Type B pancreatic cell (in vitro differentiated cells): ENCODE results near the gene METTL1. TPM values are rescaled to one million over a fixed set of nuclear protein-coding genes. Genes with fewer than 3 reads are reported as not detected.

ENCODE experiments used
- DNase-seq: peaks from one replicate; pipeline ENCODE4 v3.0.0; 2021; ENCODE audit warnings: mixed read lengths; ENCODE audit not compliant: unreplicated experiment; ENCODE audit errors: extremely low spot score
- H3K27ac Mint-ChIP-seq: 2 replicates; pipeline ENCODE4 v1.8.0; 2021; ENCODE audit warnings: mild to moderate bottlenecking, mixed read lengths
- H3K27me3 Mint-ChIP-seq: 2 replicates; pipeline ENCODE4 v1.8.0; 2021; ENCODE audit warnings: mixed read lengths
- H3K36me3 Mint-ChIP-seq: 2 replicates; pipeline ENCODE4 v1.8.0; 2021; ENCODE audit warnings: mixed read lengths
- H3K4me1 Mint-ChIP-seq: one replicate; pipeline ENCODE4 v1.8.0; 2021; ENCODE audit warnings: mixed read lengths; ENCODE audit not compliant: unreplicated experiment
- H3K4me3 Mint-ChIP-seq: 2 replicates; pipeline ENCODE4 v1.8.0; 2021; ENCODE audit warnings: mild to moderate bottlenecking, mixed read lengths
- H3K9me3 Mint-ChIP-seq: 2 replicates; pipeline ENCODE4 v1.8.0; 2021; ENCODE audit warnings: mixed read lengths
- CTCF ChIP-seq: fragments of 200-600 bp; sonication (generic); conservative IDR thresholded peaks from 2 replicates; pipeline ENCODE4 v1.5.0; 2021; ENCODE audit warnings: antibody characterized with exemption, mild to moderate bottlenecking
- total RNA-seq: library from RNA; stranded (reverse); gene quantifications from 2 replicates; pipeline ENCODE4 v1.2.1, GENCODE V29; 2021; ENCODE audit warnings: low replicate concordance

Gene METTL1
- total RNA-seq, 1 donor from 2014 or later = 31.1 TPM

- H3K27me3 Mint-ChIP-seq = peaks cover 72% of the 10 kb centered on the region
- no peaks in the 10 kb centered on the region for H3K9me3 Mint-ChIP-seq
- TF ChIP-seq CTCF = no peak
- peak within 1 kb of the TSS; percentile 84 for H3K4me3 Mint-ChIP-seq
- no peak for DNase-seq
- peaks cover 15% of the 10 kb centered on the region for H3K4me1 Mint-ChIP-seq
- H3K27ac Mint-ChIP-seq = no peak within 1 kb of the TSS
- peaks cover 4% of the 10 kb centered on the region for H3K36me3 Mint-ChIP-seq
Measured at GRCh38 chr12:57738661-57739237, 33.2 kb downstream of the METTL1 start, which contains the start of gene AGAP2. TSS of gene AGAP2 (minus strand) at chr12:57738742. CDS start at chr12:57738246, 496 bp downstream.

GRCh38 chr12:57737467-57738460, 34.1 kb downstream of the METTL1 start:
- no peak for DNase-seq
- H3K4me3 Mint-ChIP-seq = no peak overlapping the region
- peaks cover 4% of the 10 kb centered on the region for H3K36me3 Mint-ChIP-seq
- no peaks in the 10 kb centered on the region for H3K9me3 Mint-ChIP-seq
- H3K27ac Mint-ChIP-seq = no peak overlapping the region
- peak; percentile 52 for TF ChIP-seq CTCF
- H3K27me3 Mint-ChIP-seq = peaks cover 81% of the 10 kb centered on the region
- H3K4me1 Mint-ChIP-seq = peaks cover 15% of the 10 kb centered on the region

- no peak for DNase-seq
- peaks cover 15% of the 10 kb centered on the region for H3K4me1 Mint-ChIP-seq
Measured at GRCh38 chr12:57736741-57737466, 35.0 kb downstream of the METTL1 start.

GRCh38 chr12:57735952-57736740, 35.8 kb downstream of the METTL1 start:
- peaks cover 4% of the 10 kb centered on the region for H3K36me3 Mint-ChIP-seq
- peaks cover 15% of the 10 kb centered on the region for H3K4me1 Mint-ChIP-seq
- H3K27ac Mint-ChIP-seq = peak overlapping the region; percentile 23
- H3K4me3 Mint-ChIP-seq = peak overlapping the region; percentile 75
- TF ChIP-seq CTCF = peak; percentile 46
- H3K9me3 Mint-ChIP-seq = no peaks in the 10 kb centered on the region
- peaks cover 83% of the 10 kb centered on the region for H3K27me3 Mint-ChIP-seq
- no peak for DNase-seq

More at GRCh38 chr12:57736741-57737466, 35.0 kb downstream of the METTL1 start:
- no peak for TF ChIP-seq CTCF
- H3K9me3 Mint-ChIP-seq = no peaks in the 10 kb centered on the region
- peaks cover 83% of the 10 kb centered on the region for H3K27me3 Mint-ChIP-seq
- H3K4me3 Mint-ChIP-seq = peak overlapping the region; percentile 75
- peak overlapping the region; percentile 23 for H3K27ac Mint-ChIP-seq
- peaks cover 4% of the 10 kb centered on the region for H3K36me3 Mint-ChIP-seq
